A673 (cell line): Measurements from ENCODE around the gene SERHL2.

Source experiments
- CTCF ChIP-seq: fragments of 300-800, 200-600 bp; sonication (generic); conservative IDR thresholded peaks from 2 replicates; pipeline ENCODE4 v1.5.1; 2017; ENCODE audit warnings: low read depth, mild to moderate bottlenecking, antibody characterized with exemption, low read length, moderate library complexity, mixed read lengths
- EZH2 ChIP-seq: fragments of 200-600 bp; sonication (generic); IDR thresholded peaks from 2 replicates; pipeline ENCODE4 v1.6.1; 2017; ENCODE audit warnings: borderline replicate concordance, low read depth, mild to moderate bottlenecking, mixed read lengths, antibody characterized with exemption, low read length; ENCODE audit not compliant: poor library complexity, severe bottlenecking

- TF ChIP-seq CTCF (no peak), EZH2 (no peak)
These were observed 68.4 kb downstream of the SERHL2 start for GRCh38 chr22:42622061-42622710.
